Effector CD4-positive, alpha-beta T cell (primary cell): ENCODE results near the gene PPP5C.
"Not testable (repeated sequence)": the region's sequence is repeated elsewhere in the genome, so short reads cannot be mapped to it uniquely, and the experiment has no call there.

Experiments used
- DNase-seq: peaks from one replicate; pipeline ENCODE4 v3.0.0-alpha.2; 2020

The PPP5C gene

DNA sequence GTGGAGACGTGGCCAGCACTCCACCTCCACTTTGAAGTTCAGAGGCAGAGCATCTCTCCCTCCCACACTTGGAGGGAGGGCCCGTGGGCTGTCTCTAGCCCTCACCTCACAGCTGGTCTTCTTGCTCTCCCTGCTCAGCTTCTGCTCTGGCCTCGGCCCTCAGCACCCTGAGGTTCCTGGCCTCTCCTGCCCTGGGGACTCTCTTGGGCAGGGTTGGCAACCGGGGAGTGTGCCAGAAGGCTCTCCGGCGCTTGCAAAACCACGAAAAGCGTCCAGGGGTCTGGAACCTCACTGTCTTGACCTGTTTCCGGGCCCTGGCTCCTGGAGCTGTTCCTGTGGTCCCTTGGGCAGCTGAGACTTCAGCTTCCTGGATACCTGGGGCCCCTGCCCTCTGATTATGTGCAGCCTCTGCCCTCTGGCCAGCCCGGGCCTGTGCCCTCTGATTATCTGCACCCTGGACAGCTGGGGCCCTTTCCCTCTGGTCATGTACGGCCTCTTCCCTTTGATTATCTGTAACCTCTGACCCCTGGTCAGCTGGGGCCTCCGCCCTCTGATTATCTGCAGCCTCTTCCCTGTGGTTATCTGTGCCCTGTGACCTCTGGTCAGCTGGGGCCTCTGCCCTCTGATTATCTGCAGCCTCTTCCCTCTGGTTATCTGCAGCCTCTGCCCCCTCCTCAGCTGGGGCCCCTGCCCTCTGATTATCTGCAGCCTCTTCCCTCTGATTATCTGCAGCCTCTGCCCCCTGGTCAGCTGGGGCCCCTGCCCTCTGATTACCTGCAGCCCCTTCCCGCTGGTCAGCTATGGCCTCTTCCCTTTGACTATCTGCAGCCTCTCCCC is 64.4 kb downstream of the PPP5C start:
- DNase-seq = no peak

GRCh38 chr19:46411925-46412649 is 65.2 kb downstream of the PPP5C start:
- no peak for DNase-seq

GRCh38 chr19:46412650-46413261 is 65.9 kb downstream of the PPP5C start:
- DNase-seq = no peak

DNA sequence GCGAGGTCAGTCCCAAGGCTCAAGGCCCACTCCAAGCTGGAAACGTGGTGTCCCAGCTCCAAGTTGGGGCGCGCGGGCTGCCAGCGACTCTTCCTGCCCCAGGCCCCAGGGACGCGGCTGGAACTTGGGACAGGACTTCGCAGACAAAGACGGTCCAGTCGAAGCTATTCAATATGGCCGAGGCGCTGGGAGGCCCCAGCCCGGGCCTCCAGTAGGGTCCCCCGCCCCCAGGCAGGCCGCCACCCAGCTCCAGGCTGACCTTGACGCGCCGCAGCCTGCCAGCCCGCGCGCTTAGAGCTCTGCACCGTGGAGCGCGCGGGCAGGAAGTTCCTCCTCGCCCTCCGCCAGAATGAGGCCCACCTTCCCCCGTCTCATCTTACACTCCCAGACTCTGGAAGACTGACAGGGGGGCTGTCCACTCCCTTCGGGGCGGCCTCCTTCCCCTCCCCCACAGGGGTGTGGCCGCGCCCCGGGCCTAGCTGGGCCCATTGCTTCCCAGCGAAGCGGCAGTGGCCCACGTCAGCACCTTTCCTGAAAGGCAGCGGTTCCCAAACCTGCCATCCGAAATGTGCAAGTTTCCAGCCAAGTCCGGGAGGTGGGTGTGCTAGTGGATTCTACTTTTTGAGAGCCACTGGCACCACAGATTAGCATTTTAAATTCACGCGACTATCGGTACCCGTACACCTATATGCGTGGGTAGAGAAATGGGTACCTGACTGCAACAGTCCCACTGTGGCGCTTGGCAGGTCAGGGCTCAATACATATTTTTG is 66.6 kb downstream of the PPP5C start, which contains the start of gene CCDC8:
CCDC8 (minus strand) TSS at position 303 of the 770 bp plus-strand sequence. CDS start 754 bp downstream, outside the sequence.
- DNase-seq = no peak

GRCh38 chr19:46414899-46415298 is 68.0 kb downstream of the PPP5C start:
- DNase-seq = not testable (repeated sequence)

DNA sequence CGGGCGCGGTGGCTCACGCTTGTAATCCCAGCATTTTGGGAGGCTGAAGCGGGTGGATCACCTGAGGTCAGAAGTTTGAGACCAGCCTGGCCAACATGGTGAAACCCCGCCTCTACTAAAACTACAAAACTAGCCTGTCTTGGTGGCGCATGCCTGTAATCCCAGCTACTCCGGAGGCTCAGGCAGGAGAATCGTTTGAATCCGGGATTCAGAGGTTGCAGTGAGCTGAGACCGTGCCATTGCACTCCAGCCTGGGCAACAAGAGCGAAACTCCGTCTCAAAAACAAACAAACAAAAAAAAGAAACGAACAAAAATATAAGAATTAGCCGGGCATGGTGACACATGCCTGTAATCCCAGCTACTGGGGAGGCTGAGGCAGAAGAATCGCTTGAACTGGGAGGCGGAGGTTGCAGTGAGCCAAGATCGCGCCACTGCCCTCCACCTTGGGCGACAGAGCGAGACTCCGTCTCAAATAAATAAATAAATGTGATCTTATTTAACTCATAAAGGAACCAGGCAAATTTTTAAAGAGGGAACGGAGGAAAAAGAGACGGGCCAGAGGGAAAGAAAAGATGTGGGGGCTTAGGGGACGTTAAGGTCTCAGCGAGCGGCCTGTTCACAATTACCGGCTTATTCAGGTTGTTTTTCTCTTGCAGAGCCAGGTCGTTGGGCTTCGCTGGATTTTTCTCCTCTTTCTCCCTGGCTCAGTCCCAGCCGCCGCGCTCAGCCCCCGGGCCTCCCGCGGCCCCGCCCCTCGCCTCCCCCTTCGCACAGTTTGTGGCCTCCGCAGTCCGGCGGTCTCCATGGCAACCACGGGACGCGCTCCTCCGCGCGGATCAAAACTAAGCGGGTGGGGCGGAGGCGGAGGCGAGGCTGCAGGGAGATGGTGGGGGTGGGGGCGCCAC is 69.2 kb downstream of the PPP5C start:
- DNase-seq = not testable (repeated sequence)

DNA sequence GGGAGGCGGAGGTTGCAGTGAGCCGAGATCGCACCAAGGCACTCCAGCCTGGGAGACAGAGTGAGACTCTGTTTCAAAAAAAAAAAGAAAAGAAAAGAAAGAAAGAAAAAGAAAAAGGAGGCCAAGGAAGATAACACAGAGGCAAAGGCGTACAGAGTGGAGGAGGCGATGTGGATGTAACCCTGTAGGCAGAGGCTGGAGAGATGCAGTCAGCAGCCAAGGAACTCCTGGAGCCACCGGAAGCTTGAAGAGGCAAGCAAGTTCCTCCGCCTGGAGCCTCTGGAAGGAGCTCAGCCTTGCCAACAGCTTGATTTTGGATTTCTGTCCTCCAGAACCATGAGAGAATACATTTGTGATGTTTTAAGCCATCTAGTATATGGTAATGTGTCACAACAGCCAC is 73.2 kb downstream of the PPP5C start:
- DNase-seq = no peak

GRCh38 chr19:46422344-46422743 is 75.5 kb downstream of the PPP5C start:
- no peak for DNase-seq

GRCh38 chr19:46423188-46423587 is 76.3 kb downstream of the PPP5C start:
- no peak for DNase-seq

DNA sequence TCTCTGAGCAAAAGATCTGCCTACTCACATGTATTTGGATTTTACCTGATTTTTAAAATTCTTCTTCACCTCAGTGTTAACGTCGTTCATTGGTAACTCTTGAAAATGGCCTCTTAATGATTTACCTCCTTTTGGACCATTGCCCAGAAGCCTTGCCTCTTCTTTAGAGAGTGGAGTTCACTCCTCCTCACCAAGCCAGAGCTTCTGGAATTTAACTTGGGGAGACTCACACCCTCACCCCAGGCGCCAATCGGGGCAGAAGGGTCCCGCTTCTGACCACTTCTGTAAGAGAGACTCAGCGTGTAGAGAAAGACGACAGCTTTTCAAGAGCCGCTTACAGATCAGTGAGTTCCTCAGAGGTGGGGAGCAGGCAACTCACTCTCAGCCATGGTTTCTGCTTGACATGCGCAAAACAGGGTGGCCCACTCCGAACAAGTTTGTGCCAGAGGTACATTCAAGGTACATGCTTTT is 79.2 kb downstream of the PPP5C start:
- no peak for DNase-seq

GRCh38 chr19:46426506-46427162 is 79.7 kb downstream of the PPP5C start:
- DNase-seq = no peak

- DNase-seq = no peak
Measured at GRCh38 chr19:46427518-46428045, 80.7 kb downstream of the PPP5C start.

GRCh38 chr19:46428239-46429135 is 81.6 kb downstream of the PPP5C start, which contains the start of gene PNMA8C:
Gene PNMA8C (minus strand): TSS chr19:46428936. CDS start chr19:46428359, 577 bp downstream.
- no peak for DNase-seq

DNA sequence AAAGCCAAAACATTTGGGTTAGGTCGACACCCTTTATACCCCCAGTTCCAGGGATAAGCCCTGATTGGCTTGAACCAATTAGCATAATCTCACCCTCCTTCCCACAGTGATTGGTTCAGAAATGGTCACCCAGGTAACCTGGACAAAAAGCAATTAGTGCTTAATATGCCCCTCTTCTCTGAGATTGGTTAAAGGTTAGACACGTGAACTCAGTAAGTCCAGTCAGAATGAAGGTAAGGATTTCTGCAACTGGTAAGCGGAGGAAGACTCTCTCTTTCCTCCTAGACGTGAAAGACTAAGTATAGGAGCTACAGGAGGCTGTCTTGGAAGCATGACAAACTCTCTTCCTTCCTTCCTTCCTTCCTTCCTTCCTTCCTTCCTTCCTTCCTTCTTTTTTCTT is 83.1 kb downstream of the PPP5C start:
- no peak for DNase-seq

DNA sequence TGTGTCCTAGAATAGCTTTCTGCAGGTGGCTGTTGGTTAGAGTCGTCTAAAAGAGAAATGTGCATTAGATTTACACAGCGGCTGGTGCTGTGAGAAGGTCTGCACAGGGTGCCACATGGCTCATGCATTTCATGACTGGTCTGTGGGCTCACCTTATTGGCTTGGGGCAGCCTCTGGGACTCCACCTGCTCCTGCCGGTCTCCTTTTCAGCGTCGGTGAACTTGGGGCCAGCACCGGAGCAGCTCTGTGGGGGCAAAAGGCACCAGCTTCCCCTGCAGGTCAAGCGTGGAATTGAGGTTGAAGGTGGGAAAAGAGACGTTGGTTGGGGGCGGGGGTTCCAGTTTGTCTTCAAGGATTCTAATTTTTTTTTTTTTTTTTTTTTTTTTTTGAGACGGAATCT is 84.9 kb downstream of the PPP5C start:
- DNase-seq = no peak

GRCh38 chr19:46433470-46433869 is 86.6 kb downstream of the PPP5C start:
- DNase-seq = not testable (repeated sequence)

DNA sequence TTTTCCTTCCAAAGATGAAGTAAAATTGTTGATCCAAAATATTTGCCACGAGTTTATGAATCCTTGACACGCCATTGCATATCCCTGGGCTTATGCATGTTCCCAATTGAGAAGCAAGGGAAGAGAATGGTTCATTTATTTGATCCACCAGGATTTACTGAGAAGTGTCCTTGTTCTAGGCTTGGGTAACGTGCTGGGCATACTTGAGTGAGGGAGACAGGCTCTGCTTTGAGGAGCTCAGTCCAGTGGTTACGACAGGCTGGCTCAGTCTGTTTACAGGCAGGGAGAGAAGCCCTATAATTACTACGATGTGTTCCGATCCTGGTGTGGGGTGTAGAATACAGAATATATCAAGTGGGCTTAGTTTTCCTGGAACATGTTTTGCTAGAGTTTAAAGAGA is 88.1 kb downstream of the PPP5C start:
- DNase-seq = no peak

DNA sequence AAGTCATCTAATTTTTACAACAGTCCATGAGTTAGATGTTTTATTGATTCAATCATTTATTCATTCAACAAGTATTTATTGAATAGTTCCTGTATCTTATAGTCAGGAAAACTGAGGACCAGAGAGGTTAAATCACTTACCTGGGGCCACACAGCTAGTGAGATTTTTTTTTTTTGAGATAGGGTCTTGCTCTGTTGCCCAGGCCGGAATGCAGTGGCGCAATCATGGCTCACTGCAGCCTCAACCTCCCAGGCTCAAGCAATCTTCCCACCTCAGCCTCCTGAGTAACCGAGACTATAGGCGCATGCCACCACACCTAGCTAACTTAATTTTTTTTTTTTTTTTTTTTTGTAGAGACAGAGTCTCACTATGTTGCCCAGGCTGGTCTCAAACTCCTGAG is 88.8 kb downstream of the PPP5C start:
- not testable (repeated sequence) for DNase-seq
